GM19372 (cell line): ENCODE data around the gene NFS1.
"Not testable (repeated sequence)": the region's sequence is repeated elsewhere in the genome, so short reads cannot be mapped to it uniquely, and the experiment has no call there.

Source experiments
- ATAC-seq: cut with Tn5 transposase; IDR thresholded peaks from one replicate; pipeline ENCODE4 v1.9.1; 2021; ENCODE audit warnings: mild to moderate bottlenecking, low read depth, moderate library complexity; ENCODE audit not compliant: unreplicated experiment

NFS1 gene

DNA sequence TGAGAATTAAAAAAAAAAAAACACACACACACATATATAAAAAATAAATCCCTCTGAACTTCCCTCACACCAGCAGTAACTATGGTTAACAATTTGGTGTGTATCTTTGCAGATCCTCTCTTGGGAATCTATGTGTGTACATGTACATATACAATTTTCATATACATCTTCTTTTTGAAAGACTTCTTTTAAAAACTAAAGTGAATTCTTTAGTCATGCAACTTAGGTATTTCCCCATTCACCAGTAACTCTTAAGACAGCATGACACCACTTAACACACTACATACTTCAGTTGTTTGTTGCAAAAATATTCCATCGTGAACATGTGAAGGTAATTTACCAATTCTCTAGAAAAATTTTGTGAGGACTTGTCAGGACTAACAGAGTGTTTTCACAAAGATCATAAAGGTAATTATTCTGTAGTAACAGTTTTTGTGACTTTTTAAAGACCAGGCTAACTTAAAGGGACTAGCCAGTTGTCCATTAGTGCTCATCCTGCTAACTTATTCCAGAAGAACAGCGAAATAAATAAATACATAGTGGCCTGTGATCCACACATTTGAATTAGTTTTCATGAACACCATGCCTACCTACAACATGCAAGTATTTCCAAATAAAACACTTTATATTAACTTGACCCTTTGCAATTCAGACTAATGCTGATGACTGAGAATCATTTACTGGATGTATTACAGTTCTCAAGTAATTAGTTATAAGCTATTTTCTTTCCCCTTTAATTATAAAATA lies 30.9 kb upstream of the NFS1 start:
- ATAC-seq: no peak

DNA sequence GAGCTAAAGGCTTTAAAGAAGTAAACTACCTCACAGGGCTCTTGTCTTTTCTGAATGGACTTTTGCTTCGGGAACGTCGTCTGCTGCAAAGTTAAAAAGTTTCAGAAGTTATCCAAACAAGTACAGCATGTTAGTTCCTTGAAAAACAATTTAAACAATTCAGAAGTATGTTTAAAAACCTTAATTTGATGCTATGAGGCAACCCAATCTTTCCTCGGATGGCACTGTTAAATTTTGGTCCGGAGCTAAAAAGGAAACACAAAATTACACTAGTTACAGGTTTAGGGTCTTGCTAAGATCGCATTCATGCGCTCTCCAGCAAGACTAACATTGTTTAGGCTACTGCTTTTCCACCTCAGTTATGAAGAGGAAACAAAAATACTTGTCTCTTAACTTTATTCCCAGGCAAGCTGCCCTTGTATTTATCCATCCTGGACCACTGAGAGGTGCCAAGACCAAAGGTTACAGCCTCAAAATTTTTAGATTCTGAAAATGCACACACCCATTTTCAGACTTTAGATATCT lies 30.2 kb upstream of the NFS1 start:
- no peak for ATAC-seq

DNA sequence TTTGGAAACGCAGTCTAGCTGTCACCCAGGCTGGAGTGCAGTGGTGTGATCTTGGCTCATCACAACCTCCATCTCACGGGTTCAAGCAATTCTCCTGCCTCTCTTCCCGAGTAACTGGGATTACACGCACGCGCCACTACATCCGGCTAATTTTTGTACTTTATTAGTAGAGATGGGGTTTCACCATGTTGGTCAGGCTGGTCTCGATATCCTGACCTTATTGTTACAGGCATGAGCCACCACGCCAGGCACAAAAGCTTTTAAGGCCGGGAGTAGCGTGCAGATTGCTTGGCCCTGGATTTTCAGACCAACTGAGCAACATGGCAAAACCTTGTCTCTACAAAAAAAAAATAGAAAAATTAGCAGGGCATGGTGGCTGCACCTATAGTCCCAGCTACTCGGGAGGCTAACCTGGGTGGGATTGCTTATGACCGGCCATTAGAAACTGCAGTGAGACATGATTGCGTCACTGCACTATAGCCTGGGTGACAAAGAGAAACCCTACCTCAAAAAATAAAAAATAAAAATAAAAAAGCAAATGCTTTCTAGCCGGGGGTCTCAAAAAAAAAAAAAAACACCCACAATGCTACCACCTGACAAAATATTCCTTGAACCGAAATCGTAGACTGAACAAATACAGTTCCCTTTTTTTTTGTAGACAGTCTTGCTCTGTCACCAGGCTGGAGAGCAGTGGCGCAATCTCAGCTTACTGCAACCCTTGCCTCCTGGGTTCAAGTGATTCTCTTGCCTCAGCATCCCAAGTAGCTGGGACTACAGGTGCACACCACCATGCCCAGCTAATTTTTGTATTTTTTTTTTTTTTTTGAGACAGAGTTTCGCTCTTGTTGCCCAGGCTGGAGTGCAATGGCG lies 27.9 kb upstream of the NFS1 start:
- ATAC-seq: no peak

DNA sequence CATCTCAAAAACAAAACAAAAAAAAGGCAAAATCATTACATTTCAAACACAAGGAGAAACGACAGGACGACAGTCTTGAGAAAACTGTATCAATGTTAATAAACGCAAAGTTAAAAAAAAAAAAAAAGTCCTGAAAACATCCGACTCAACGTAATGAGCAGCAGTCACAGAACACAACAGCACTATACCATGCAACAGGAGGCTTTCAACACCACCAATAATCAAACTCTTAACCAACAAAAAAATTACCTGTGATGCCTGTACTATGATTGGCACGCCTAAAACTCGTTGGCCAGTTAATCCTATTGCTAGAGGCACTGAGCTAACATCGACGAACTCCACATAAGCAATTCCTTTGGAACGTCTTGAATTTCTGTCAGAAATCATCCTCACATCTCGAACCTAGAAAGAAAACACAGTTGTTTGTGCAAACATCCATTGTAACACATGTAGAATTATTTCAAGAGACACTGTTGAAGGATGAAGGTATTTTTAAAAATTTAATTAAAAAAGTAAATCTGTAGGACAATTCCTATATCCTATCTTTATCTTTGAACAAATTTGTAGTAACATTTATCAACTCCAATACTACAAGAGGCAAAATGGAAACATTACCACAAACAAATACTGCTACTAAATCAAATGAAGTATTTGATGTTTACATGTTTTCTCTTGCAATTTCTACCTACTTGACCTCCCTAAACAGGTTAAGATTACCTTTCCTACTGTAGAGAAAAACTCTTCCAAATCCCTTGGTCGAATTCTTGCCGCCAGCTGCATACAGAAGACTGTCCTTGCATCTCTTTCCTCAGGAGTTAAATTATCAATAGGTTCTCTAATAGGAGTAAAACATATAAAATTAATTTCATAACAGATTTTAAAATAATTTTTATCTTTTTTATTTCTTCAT lies 25.4 kb upstream of the NFS1 start:
- ATAC-seq: no peak

DNA sequence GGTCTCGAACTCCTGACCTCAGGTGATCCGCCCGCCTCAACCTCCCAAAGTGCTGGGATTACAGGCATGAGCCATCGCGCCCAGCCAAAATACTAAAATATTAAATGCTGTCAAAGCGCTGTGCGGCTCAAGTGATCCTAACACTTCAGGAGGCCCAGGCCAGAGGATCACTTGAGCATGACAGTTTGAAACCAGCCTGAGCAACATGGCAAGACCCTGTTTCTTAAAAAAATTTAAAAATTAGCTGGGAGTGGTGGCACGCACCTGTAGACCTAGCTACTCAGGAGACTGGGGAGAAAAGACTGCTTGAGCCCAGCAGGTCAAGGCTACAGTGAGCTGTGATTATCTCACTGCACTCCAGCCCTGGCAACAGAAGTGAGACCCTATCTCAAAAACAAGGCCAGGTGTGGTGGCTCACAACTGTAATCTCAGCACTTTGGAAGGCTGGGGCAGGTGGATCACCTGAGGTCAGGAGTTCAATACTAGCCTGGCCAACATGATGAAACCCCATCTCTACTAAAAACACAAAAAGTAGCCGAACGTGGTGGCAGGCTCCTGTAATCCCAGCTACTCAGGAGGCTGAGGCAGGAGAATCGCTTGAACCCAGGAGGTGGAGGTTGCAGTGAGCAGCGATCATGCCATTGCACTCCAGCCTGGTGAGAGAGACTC lies 24.6 kb upstream of the NFS1 start:
- ATAC-seq: not testable (repeated sequence)

DNA sequence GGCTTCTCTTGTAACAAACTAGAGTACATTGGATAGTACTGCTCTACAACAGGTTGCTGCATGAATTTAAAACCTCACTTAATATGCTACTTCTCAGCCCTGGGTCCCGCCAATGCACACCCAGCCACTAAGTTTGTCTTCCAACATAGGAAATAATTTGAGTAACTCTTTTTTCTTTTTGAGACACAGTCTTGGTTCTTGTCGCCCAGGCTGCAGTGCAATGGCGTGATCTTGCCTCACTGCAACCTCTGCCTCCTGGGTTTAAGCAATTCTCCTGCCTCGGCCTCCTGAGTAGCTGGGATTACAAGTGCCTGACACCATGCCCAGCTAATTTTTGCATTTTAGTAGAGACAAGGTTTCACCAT lies 24.1 kb upstream of the NFS1 start:
- not testable (repeated sequence) for ATAC-seq

DNA sequence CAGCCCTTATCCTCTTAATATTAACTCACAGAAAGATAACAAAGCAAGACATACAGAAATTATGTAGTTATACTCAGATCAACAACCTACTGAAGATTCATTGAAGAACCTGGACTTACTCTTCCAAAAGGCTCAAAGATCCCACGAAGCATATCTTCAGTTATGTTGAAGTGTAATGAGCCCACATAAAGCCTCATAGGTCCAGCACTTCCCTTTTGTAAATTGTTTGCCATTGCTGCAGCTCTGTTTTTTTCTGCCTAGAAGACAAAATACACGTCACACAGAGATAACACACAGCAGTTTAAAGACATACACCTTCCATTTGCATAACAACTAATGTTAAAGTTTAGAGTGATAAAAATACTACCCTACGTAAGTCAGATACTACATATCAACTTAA lies 22.5 kb upstream of the NFS1 start:
- ATAC-seq: no peak

DNA sequence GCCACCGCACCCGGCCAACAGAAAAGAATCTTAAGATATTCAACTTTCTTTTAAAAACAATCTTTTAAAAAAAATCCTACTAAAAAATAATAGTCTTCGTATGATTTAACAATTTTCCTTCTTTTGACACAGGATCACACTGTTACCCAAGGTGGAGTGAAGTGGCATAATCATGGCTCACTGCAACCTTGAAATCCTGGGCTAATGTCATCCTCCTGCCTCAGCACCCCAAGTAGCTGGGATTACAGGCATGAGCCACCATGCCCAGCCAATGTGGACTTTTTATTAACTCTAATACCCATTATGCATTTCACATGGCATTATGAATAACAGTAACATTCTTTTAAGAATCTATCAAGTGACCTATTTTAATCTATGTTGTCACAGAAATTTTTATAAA lies 22.1 kb upstream of the NFS1 start:
- ATAC-seq: no peak

DNA sequence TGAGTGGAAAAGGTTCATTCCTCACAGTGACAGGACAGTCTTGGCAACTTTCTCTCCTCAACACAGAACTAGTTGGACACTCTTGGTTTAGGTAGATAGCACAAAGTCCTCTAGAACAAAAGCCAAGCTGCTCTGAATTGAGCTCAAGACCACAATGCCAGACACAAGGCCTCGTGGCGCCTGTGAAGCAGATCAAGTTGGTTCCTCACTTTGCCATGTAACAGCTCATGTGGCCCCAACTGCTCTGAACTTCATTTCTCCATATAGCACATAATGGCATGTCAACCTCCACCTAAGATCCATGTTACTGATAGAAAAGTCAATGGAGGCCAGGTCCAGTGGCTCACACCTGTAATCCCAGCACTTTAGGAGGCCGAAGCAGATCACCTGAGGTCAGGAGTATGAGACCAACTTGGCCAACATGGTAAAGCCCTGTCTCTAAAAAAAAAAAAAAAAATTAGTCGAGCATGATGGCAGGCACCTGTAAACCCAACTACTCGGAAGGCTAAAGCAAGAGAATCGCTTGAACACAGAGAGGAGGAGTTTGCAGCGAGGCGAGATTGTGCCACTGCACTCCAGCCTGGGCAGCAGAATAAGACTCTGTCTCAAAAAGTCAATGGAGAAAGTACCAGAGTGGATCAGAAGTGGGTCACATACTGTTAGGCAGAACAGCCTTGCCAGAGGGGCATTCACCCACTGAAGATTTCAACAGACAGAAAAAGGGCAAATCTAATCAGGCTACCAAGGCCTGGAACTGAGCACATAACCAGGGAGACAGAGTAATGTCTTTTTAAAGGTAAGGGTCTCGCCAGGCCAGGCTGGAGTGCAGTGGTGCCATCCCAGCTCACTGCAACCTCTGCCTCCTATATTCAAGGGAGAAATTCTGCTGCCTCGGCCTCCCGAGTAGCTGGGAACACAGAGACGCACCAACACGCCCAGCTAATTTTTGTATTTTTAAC lies 21.3 kb upstream of the NFS1 start:
- no peak for ATAC-seq

DNA sequence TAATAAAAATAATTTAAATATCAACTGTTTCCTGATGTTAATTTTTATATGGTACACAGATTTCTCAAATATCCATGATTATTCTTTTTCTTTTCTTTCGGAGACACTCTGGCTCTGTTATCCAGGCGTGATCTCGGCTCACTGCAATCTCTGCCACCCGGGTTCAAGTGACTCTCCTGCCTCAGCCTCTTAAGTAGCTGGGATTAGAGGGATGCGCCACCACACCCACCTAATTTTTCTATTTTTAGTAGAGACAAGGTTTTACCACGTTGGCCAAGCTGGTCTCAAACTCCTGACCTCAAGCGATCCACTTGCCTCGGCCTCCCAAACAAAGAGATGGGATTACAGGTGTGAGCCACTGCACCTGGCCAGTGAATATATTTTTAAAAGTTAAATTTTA lies 20.6 kb upstream of the NFS1 start:
- ATAC-seq: no peak

DNA sequence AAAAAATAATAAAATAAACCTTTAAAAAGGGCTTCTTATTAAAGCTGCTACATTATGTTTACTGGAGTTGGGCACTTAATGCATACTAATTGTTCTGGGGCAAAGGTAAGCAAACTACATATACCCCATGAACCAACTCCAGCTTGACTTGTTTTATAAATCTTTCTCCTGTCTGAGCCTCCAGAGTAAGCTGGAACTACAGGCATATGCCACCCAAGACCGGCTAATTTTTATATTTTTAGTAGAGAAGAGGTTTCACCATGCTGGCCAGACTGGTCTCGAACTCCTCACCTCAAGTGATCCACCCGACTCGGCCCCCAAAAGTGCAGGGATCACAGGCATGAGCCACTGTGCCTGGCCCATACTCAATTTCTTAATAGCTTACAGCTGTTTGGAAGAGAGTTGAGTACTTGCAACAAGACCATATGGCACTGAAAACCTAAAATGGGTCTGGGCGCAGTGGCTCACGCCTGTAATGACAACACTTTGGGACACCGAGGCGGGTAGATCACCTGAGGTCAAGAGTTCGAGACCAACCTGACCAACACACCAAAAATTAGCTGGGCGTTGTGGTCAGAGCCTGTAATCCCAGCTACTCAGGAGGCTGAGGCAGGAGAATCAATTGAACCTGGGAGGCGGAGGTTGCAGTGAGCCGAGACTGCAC lies 20.0 kb upstream of the NFS1 start:
- no peak for ATAC-seq

DNA sequence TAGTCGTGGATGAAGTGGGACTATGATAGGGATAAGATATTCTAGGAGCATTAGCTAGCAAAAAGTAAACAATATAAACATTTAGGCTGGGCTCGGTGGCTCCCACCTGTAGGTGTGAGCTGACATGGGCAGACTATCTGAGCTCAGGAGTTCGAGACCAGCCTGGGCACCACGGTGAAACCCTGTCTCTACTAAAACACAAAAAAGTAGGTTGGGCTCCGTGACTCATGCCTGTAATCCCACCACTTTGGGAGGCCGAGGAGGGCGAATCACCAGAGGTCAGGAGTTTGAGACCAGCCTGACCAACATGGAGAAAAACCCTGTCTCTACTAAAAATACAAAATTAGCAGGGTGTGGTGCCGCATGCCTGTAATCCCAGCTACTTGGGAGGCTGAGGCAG lies 19.2 kb upstream of the NFS1 start:
- ATAC-seq: not testable (repeated sequence)

DNA sequence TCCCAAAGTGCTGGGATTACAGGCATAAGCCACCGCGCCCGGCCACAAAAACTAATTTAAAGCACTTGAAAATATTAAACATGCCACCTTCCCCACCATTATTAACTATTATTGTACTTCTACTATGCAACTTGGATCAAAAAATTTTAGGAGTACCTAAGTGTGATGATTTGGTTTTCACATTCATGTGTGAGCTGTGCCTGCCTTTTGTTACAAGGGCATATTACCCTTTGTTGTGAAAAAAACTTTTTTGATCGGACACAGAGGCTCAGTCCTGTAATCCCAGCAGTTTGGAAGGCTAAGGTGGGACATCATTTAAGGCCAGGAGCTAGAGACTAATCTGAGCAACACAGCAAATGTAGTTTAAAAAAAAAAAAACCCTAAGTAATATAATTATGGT lies 17.2 kb upstream of the NFS1 start:
- no peak for ATAC-seq

DNA sequence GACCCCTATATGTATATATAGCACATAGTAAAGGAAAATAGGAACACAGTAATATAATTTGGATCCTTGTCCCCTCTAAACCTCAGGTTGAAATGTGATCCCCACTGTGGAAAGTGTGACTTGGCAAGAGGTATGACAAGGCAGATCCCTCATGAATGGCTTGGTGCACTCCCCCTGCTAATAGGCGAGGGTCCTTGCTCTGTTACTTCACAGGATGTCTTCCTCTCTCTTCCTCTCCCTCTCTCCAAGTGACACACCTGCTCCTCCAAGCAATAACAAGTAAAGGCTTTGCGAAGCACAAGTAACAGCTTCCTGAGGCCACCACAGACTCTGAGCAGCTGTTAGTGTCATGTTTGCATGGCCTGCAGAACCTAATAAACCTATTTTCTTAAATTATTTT lies 16.5 kb upstream of the NFS1 start:
- ATAC-seq: no peak

DNA sequence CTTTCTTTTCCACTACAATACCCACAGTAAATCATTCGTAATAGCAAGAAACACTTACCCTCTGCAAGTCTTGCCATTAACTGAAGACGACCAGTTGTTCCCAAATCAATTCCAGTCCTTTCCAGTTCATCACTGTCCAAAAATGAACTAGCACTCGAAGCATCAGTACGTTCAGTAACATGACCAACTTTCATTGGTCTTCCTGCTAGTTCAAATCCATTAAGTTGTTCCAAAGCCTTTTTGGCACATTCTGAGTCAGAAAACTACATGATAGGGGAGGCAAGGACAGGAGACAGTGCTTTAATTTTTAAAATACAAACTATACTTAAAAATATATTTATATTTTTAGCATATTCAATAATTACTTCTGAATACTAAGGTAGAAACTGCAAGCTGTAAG lies 15.0 kb upstream of the NFS1 start:
- ATAC-seq: no peak

DNA sequence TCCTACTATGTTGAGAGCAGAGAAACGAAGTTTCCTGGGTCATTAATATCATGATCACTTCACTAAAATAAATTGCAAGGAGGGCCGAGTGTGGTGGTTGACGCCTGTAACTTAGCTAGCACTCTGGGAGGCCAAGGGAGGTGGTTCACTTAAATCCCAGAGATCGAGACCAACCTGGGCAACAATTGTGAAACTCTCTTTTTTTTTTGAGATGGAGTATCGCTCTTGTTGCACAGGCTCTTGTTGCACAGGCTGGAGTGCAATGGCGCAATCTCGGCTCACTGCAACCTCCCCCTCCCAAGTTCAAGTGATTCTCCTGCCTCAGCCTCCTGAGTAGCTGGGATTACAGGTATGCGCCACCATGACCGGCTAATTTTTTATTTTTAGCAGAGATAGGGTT lies 14.0 kb upstream of the NFS1 start:
- ATAC-seq: not testable (repeated sequence)

DNA sequence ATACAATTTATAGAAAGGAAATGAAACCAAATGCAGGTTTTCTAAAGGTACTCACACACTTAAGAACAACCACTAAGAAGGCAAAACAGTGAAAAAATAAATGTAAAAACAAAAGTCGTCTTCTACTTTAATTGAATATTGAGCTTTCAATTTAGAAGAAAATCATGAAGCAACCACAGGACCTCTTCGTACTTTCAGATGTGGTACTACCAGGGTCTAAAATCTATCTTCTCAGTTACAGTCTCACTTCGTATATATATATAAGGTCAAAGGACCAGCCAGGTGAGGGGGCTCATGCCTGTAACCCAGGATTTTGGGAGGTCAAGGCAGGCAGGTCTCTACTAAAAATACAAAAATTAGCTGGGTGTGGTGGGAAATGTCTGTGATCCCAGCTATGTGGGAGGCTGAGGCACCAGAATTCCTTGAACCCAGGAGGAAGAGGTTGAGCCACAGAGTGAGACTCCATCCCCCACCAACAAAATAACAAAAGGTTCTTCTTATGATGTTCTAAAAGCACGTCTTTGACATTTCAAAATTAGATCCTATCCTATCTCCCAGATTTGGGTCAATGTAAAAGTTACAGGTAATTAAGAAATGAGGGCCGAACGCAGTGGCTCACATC lies 12.5 kb upstream of the NFS1 start:
- ATAC-seq: no peak
